Tibial artery (tissue), 4 donors: ENCODE results near the gene RAD51B.

Experiments
- DNase-seq, 2 donors: peaks; one replicate each; pipeline ENCODE4 v3.0.0-alpha.2; 2019
- H3K27ac ChIP-seq, 2 donors: fragments of 200-600 bp; sonication (generic) in 1 of 2; 1 replicate in 1 of 2; 2 replicates in 1 of 2; pipeline ENCODE4 v1.5.1; 2018 to 2019; ENCODE audit warnings: mild to moderate bottlenecking in 1 of 2
- H3K27me3 ChIP-seq, 2 donors: fragments of 200-600 bp; sonication (generic) in 1 of 2; one replicate each; pipeline versions ENCODE4 v1.5.1 to v1.6.0; 2016 to 2019
- H3K36me3 ChIP-seq, 3 donors: fragments of 200-600 bp; sonication (generic) in 2 of 3; one replicate each; pipeline ENCODE4 v1.5.1; 2016 to 2019; ENCODE audit warnings: mild to moderate bottlenecking in 2 of 3
- H3K4me1 ChIP-seq, 4 donors: fragments of 200-600 bp; sonication (generic) in 2 of 4; 1 replicate in 3 of 4; 2 replicates in 1 of 4; pipeline ENCODE4 v1.5.1; 2016 to 2019
- H3K4me3 ChIP-seq, 2 donors: fragments of 200-600 bp; sonication (generic) in 1 of 2; 1 replicate in 1 of 2; 2 replicates in 1 of 2; pipeline ENCODE4 v1.5.1; 2018 to 2019; ENCODE audit warnings: mild to moderate bottlenecking in 2 of 2
- H3K9me3 ChIP-seq, 3 donors: fragments of 200-600 bp; sonication (generic) in 1 of 3; one replicate each; pipeline ENCODE4 v1.5.1; 2016 to 2019
- intact Hi-C: fragments of 100-400 bp; cut with DNase I; formaldehyde crosslinking; loops from one replicate; pipeline ENCODE4 v1.15.0; 2023; ENCODE audit warnings: low total_unique reads
- TF ChIP-seq, protein P1 (sequence below), 2 experiments: fragments of 200-600 bp in 1 of 2; fragments of 450-650 bp in 1 of 2; IDR thresholded peaks; one replicate each; pipeline ENCODE4 v1.5.1; 2017 to 2019; ENCODE audit warnings: antibody characterized with exemption in 2 of 2, mild to moderate bottlenecking in 1 of 2, moderate library complexity in 1 of 2

RAD51B gene

DNA sequence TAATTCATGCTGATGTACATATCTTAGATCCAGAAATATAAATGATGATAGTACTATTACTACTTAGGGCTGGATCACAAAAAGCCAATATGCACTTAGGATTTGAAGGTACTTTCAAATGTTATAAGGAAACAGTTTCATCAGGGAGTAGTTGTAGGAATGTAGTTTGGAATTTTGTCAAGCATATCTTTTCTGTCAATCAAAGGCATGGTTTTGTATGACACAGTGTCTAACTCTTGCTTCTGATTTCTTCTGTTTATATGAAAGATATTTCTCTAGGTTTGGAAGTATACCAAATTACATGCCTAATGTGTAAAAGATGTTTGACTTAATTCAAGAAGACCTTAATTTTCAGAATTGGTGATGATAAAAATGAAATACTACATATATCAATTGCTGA is 135.7 kb downstream of the RAD51B start:
- H3K4me1 ChIP-seq, result peaks cover 0 to 7% (median 0%) of the 10 kb centered on the region in 4 donors
- no peak overlapping the region for H3K27ac ChIP-seq
- intact Hi-C loops, result no loop called here

GRCh38 chr14:67957946-67958345 is 138.4 kb downstream of the RAD51B start:
- H3K27me3 ChIP-seq, result no peaks in the 10 kb centered on the region
- TF ChIP-seq, protein P1, sequence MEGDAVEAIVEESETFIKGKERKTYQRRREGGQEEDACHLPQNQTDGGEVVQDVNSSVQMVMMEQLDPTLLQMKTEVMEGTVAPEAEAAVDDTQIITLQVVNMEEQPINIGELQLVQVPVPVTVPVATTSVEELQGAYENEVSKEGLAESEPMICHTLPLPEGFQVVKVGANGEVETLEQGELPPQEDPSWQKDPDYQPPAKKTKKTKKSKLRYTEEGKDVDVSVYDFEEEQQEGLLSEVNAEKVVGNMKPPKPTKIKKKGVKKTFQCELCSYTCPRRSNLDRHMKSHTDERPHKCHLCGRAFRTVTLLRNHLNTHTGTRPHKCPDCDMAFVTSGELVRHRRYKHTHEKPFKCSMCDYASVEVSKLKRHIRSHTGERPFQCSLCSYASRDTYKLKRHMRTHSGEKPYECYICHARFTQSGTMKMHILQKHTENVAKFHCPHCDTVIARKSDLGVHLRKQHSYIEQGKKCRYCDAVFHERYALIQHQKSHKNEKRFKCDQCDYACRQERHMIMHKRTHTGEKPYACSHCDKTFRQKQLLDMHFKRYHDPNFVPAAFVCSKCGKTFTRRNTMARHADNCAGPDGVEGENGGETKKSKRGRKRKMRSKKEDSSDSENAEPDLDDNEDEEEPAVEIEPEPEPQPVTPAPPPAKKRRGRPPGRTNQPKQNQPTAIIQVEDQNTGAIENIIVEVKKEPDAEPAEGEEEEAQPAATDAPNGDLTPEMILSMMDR (IDR thresholded peaks at IDR 0.05), result no peak
- no peak overlapping the region for H3K4me3 ChIP-seq
- H3K27ac ChIP-seq, result no peak overlapping the region
- intact Hi-C loops, result no loop called here
- no peak for DNase-seq
- peaks cover 0 to under 1% (median 0%) of the 10 kb centered on the region in 4 donors for H3K4me1 ChIP-seq
- no peaks in the 10 kb centered on the region for H3K36me3 ChIP-seq
- no peaks in the 10 kb centered on the region for H3K9me3 ChIP-seq

More for the DNA sequence above, 135.7 kb downstream of the RAD51B start:
- Histone ChIP-seq H3K9me3 (no peaks in the 10 kb centered on the region), H3K36me3 (no peaks in the 10 kb centered on the region), H3K27me3 (no peaks in the 10 kb centered on the region), H3K4me3 (no peak overlapping the region)
- TF ChIP-seq, protein P1 (IDR thresholded peaks at IDR 0.05), result no peak
- DNase-seq, result no peak

DNA sequence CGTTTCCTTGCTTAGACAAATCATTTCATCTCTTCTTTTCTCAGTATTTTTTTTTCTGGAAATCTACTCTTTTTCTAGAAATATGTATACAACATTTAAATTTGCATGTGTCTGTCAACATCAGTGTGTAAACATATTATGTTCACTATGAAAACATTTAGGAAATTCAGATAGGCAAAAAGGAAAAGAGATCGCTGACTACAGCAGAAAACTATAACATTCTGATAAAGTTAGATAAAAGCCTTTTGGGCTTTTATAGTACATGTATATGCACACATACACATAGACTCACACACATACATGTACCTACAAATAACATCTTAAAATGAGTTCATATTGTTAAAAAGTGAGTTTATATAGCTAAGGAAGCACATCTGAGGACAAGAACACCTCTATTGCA is 142.1 kb downstream of the RAD51B start:
- no peaks in the 10 kb centered on the region for H3K36me3 ChIP-seq
- no peak overlapping the region for H3K4me3 ChIP-seq
- no peaks in the 10 kb centered on the region for H3K9me3 ChIP-seq
- intact Hi-C loops, result no loop called here
- peaks cover 0 to 17% (median 5%) of the 10 kb centered on the region in 4 donors for H3K4me1 ChIP-seq
- DNase-seq, result no peak
- no peak overlapping the region for H3K27ac ChIP-seq
- TF ChIP-seq, protein P1 (IDR thresholded peaks at IDR 0.05), result no peak
- no peaks in the 10 kb centered on the region for H3K27me3 ChIP-seq

GRCh38 chr14:67962215-67962644 is 142.7 kb downstream of the RAD51B start:
- peaks cover 0 to 17% (median 5%) of the 10 kb centered on the region in 4 donors for H3K4me1 ChIP-seq
- H3K27me3 ChIP-seq, result no peaks in the 10 kb centered on the region
- H3K9me3 ChIP-seq, result no peaks in the 10 kb centered on the region
- no peak overlapping the region for H3K27ac ChIP-seq
- intact Hi-C loops, result no loop called here
- TF ChIP-seq, protein P1 (IDR thresholded peaks at IDR 0.05), result no peak
- DNase-seq, result no peak
- no peaks in the 10 kb centered on the region for H3K36me3 ChIP-seq
- H3K4me3 ChIP-seq, result no peak overlapping the region

DNA sequence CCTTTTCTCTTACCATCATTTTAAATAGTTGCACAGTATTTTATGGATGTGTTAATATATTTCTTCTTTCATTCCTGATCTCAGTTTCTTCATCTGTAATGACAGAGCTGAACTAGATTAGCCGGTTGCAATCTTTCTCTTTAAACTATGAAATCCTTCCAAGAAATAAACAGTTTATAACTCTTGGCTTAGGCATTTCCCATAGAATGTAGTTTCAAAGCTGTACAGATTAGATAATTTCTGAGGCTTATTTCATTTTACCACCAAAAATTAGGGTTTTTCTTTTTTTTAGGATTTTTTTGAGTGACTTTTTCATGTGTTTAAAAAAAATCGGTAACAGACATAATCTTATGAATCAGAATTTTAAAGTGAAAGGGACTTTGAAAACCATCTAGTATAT is 144.0 kb downstream of the RAD51B start:
- H3K27ac ChIP-seq, result peak overlapping the region in 1 of 2 donors; percentile 27
- no peak for DNase-seq

More for the DNA sequence above, 144.0 kb downstream of the RAD51B start:
- Histone ChIP-seq H3K27me3 (no peaks in the 10 kb centered on the region), H3K4me1 (peaks cover 0 to 17% (median 5%) of the 10 kb centered on the region in 4 donors), H3K4me3 (peak overlapping the region in 1 of 2 donors; percentile 2), H3K9me3 (no peaks in the 10 kb centered on the region), H3K36me3 (no peaks in the 10 kb centered on the region)
- intact Hi-C loops, result no loop called here
- TF ChIP-seq, protein P1 (IDR thresholded peaks at IDR 0.05), result no peak
